GM13977 (cell line): ENCODE data around the gene ATP11A.

Source experiments
- DNase-seq: peaks from one replicate; pipeline ENCODE4 v3.0.0; 2012; ENCODE audit warnings: low spot score
- CTCF ChIP-seq: IDR thresholded peaks from 2 replicates; pipeline ENCODE4 v1.5.1; 2012; ENCODE audit warnings: mild to moderate bottlenecking, control low read depth; ENCODE audit not compliant: insufficient read depth; ENCODE audit errors: extremely low read depth, missing control alignments
- in situ Hi-C: fragments of 300-500 bp; cut with MboI; formaldehyde crosslinking; loops from one replicate; pipeline ENCODE4 v1.12.0; 2022; ENCODE audit warnings: low sequenced_read_pairs, low pct_unique_long_range_greater_than_20kb, mixed read lengths, inconsistent platforms; ENCODE audit not compliant: unreplicated experiment

The ATP11A gene

GRCh38 chr13:112910016-112910415, 220.2 kb downstream of the ATP11A start:
- in situ Hi-C loops: no loop called here
- DNase-seq: no peak
- no peak for TF ChIP-seq CTCF

- in situ Hi-C loops: no loop called here
- DNase-seq: no peak
- no peak for TF ChIP-seq CTCF
Measured at GRCh38 chr13:112910616-112911280, 220.9 kb downstream of the ATP11A start.

GRCh38 chr13:112911285-112911701, 221.5 kb downstream of the ATP11A start:
- in situ Hi-C loops: no loop called here
- DNase-seq: no peak

DNA sequence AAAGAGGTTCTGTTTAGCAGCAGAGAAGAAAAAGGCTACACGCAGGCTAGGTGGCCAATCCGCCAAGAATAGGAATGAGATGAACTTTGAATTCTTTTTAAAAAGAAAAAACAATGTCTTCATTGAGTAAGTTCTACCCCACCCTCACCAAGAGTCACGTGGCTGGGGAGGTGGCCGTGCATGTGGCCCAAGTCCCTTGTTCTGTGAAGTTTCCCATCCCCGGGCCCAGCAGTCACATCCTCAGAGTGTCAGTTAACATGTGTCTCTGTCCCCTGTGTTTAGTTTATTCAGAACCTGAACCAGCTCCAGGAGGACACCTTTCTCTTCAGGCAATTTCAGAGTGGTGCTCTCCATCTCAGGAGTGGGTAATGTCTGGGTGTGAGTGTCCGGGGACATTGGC, 222.0 kb downstream of the ATP11A start:
- DNase-seq: no peak
- in situ Hi-C loops: no loop called here
- no peak for TF ChIP-seq CTCF

More at GRCh38 chr13:112911285-112911701, 221.5 kb downstream of the ATP11A start:
- TF ChIP-seq CTCF: no peak

GRCh38 chr13:112912726-112913440, 223.0 kb downstream of the ATP11A start:
- in situ Hi-C loops: no loop called here
- no peak for DNase-seq
- TF ChIP-seq CTCF: no peak

- in situ Hi-C loops: no loop called here
- DNase-seq: no peak
- TF ChIP-seq CTCF: no peak
Measured at GRCh38 chr13:112916296-112916695, 226.5 kb downstream of the ATP11A start.
